GM18873 (cell line): ENCODE data around the gene PPP1R9B.

Experiments
- ATAC-seq: cut with Tn5 transposase; IDR thresholded peaks from one replicate; pipeline ENCODE4 v1.9.1; 2021; ENCODE audit warnings: mild to moderate bottlenecking, moderate library complexity, moderate number of reproducible peaks; ENCODE audit not compliant: unreplicated experiment, low FRiP score

PPP1R9B gene

DNA sequence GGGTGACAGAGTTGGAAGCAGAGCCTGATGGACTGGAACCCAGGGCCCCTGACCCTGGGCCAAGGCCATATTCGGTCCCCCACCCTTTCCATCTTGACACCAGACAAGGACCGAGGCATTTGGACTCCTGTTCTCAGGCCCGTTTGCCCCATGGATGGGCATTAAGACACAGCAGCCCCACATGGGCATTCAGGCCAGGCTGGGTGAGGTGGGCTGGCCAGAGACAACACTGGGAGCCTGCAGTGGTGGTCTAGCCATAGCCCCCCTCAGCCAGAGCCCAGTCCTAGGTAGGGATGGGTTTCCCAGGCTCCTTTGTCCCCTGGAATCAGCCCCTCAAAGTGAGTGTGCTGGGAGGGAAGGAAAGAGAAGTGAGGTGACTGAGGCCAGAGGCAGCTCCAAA lies 53.7 kb downstream of the PPP1R9B start:
- ATAC-seq: no peak

DNA sequence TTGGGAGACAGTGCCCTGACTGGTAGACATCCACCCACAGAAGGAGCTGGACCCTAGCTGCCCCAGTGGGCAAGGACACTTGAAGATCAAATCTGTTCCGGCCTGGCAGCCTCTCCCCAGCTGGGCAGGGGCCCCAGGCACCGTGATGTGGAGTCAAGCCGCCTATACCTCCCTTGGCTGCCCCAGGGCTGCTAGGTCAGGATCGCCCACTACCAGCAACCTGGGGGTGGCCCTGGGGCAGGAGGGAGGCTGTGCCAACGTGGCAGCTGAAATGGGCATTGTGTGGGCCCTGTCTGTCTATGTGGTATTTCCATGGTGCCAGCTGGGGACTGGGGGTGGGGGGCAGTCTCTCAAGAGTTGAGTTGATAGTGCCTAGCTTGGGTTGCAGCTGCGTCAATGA lies 54.4 kb downstream of the PPP1R9B start:
- no peak for ATAC-seq

DNA sequence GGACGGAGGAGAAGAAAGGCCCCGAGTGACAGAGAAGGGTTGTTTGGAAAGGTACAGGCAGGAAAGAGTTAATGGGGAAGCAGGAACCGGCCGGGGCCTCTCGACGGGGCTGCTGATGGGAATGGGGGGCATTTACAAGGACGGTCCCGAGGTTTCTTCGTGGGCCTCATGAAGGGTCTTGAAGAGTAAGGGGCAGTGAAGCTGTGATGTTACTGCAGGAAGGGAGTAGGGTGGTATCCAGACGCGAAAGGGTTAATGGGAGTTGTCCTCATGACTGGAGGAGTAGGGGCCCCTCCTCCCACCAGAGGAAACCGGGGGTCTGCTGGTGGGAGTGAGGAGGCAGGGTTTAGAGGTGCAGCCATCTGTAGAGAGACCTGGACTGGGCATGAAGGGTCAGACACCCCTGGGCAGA lies 54.8 kb downstream of the PPP1R9B start:
- ATAC-seq: no peak

DNA sequence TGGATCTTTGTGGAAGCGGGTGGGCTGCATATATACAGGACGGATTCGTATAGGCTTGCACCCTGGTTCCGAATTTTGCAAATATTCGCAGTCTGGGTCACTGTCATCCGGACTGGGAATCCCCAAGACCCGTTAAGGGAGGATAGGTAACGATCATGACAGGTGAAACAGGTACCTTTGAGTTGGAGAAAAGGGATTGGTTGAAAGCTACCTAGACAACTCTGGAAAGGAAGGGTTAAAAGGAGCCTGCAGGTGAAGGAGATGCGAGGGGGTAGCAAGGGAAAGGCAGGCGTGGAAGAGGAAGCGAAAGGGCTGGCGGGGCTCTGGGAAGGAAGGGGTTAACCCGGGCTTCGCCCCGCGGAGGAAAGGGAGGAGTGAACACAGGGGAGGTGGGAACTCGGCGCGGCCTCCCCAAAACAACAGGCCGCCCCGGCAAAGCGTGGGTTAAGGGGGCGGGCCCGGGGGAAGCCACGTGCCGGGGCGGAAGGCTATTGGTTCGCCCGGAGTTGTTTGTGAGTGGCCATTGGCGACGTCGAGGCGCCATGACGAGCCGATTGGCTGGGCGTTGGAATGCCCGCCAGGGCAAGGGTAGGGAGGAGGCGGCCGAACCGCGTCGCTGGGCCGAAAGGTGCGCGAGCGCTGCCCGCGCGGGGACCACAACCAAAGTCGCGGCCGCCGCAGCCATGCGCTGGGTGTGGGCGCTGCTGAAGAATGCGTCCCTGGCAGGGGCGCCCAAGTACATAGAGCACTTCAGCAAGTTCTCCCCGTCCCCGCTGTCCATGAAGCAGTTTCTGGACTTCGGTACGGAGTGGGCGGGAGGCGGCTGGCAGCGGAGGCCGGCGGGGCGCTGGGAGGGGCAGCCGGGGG lies 55.5 kb downstream of the PPP1R9B start, which contains the start of gene PDK2:
PDK2 (plus strand) TSS at position 599 of the 867 bp plus-strand sequence; CDS start at position 684, 85 bp downstream.
- ATAC-seq: peak; percentile 70

DNA sequence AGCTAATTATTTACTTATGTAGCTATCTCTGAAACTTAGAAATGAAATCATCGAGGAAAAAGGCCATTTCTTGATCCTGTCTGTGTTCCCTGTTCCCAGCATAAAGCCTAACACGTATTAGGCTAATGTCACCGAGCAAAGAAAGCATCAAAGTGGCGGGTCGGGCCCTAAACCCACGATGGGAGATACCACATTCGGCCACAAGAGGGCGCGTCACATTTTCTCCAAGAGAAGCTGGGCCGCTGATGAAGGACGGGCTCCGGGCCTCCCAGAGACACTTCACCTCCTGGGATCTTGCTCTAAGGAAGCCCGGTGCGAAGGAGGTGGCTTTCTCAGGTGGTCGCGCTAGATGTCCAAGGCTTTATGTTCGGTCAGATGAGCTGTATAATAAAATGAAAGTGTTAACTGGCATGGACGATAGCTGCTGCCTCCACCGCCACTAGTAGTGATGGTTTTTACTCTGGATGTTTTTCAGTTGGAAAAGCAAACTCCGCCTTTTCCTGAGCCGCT lies 56.2 kb downstream of the PPP1R9B start:
- ATAC-seq: no peak

DNA sequence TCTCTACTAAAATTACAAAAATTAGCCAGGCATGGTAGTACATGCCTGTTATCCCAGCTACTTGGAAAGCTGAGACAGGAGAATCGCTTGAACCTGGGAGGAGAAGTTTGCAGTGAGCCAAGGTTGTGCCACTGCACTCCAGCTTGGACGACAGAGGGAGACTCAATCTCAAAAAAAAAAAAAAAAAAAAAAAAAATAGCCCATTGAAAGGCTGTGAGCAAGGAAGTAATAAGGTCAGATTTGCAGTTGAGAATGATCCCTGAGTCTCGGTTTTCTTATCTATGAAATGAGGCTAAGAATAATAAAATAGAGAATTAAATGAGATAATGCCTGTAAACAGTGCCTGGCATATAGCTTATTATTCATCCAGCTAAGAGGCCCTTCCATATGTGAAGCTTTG lies 56.7 kb downstream of the PPP1R9B start:
- no peak for ATAC-seq

DNA sequence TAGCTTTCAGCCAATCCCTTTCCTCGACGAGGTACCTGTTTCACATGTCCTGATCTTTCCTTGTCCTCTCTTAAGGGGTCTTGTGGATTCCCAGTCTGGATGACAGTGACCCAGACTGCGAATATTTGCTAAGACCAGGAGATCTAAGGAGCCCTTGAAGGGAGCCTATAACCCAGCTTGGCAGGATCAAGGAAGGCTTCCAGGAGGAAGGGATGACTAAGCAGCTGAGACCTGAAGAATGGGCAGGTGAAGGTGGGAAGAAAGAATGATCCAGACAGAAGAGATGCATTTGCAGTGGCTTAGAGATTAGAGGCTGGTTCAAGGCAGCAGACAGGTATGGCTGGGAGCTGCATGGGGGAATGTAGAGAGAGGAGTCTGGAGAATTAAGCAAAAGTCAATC lies 57.2 kb downstream of the PPP1R9B start:
- ATAC-seq: no peak

DNA sequence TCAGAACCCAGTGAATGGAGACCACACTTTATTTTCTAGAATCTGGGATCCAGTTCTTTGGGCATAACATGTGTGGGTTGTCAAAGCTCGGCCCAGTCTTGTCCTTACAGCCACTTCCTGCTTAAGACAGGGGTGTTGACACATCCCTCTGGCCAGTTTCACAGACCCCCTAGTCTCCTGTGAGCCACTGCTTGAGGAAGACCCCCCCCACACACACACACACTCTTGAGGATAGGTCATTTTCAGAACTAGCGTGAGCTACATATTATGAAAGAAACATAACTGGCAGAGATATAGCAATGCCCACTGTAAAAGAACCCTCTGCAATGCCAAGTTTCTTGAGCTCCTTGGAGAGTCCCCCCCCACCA lies 58.6 kb downstream of the PPP1R9B start:
- ATAC-seq: no peak

DNA sequence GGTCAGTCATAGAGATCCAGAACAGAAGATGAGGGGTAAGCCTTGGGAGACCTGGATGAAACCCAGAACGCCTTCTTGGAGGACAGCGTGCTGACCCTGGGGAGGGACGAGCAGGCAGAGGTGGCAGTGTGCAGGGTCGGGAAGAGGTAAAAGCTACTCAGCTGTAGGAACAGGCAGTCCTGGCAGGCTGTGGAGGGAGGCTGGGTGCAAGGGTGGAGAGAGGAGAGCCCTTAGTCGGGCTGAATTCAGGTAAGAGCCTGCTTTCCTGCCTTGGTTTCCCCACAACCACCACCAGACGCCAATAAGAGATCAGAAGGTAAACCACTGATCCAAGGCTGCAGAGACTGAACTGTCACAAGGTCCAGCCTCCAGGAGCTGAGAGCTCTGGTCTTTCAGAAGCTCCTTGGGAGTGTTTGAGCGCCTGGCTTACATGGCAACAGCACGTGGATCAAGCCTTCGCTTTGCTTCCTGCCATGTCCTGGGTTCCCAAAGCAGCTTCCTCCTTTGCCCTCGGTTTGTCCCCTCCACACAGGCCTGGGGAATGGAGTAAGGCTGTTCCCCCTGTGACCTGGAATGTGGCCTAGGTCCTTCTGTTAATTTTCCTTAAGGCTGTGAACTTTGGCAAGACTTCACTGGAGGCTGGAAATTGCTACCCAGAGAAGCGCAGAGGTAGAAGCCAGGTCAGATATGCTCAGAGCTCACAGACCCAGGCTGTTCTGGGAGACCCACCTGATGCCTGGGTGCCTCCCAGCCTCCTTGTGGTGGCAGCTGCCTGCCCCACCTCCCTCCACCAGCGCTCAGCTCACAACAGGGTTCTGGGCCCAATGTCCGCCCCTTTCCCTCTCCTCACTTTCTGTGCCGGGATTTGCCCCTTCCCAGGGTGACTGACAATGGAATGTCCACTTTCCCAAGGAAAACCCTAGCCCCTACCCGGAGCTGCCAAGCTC lies 59.2 kb downstream of the PPP1R9B start:
- no peak for ATAC-seq

DNA sequence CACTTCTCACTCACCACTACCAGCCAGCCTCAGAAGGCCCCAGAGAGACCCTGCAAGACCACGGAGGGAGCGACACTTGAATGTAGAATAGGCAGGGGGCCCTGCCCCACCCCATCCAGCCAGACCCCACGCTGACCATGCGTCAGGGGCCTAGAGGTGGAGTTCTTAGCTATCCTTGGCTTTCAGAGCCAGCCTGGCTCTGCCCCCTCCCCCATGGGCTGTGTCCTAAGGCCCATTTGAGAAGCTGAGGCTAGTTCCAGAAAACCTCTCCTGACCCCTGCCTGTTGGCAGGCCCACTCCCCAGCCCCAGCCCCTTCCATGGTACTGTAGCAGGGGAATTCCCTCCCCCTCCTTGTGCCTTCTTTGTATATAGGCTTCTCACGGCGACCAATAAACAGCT lies 60.4 kb downstream of the PPP1R9B start:
- ATAC-seq: no peak

DNA sequence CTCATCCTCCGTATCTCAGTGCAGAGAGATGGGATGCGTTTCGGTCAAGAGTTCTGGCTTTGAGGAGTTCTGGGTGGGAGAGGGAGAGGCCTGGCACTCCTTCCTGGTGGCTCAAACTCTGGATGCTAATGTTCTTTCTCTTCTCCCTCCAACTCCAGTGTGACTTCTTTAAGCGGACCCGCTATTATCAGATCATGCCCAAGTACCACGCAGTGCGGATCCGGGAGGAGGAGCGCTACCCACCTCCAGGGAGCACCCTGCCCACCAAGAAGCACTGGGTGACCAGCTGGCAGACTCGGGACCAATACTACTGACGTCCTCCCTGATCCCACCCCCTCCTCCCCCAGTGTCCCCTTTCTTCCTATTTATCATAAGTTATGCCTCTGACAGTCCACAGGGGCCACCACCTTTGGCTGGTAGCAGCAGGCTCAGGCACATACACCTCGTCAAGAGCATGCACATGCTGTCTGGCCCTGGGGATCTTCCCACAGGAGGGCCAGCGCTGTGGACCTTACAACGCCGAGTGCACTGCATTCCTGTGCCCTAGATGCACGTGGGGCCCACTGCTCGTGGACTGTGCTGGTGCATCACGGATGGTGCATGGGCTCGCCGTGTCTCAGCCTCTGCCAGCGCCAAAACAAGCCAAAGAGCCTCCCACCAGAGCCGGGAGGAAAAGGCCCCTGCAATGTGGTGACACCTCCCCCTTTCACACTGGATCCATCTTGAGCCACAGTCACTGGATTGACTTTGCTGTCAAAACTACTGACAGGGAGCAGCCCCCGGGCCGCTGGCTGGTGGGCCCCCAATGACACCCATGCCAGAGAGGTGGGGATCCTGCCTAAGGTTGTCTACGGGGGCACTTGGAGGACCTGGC lies 61.3 kb downstream of the PPP1R9B start:
- ATAC-seq: no peak

DNA sequence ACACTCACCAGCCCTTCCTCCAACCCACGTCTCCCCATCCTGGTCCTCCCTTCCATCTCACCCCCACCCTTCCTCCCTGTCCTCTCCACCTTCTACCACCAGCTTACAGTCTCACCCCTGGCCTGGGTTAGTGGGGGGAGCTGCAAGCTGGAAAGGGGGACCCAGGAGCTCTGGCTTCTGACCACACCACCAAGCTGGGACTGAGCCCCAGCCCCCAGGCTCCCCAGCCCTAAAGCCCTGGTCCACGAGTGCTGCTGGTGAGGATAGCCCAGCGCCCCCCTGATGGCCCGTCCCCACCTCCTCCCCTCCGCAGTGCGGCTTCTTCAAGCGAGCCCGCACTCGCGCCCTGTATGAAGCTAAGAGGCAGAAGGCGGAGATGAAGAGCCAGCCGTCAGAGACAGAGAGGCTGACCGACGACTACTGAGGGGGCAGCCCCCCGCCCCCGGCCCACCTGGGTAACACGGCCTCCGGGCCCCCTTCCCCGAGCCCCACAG lies 62.5 kb downstream of the PPP1R9B start:
- no peak for ATAC-seq

DNA sequence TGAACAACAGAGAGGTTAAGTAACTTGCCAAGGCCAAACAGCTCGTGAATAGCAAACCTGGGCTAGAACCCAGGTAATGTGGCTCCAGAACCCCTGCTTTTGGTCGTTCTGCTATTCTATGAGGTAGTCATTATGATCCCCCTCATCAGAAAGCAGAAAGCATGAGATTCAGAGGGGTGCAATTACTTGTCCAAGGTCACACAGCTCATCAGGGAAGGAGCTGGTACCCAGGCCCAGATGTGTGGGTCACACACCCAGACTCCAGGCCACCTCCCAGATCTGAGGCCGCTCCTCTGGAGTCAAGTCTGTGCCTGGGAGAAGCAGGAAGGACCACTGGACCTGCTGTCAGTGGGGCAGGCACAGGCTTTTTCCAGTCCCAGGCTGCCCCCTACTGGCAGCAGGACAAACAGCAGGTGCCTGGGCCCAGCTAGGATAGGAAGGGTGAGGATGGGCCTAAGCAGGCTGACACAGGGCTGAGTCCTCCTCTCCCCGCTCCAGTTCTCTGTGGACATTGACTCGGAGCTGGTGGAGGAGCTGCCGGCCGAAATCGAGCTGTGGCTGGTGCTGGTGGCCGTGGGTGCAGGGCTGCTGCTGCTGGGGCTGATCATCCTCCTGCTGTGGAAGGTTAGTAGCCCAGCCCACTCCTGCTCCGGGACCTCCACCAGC lies 63.1 kb downstream of the PPP1R9B start:
- no peak for ATAC-seq
